ENCODE results near the gene CLOCK. TPM values are rescaled to one million over a fixed set of nuclear protein-coding genes. Genes with fewer than 3 reads are reported as not detected.

CLOCK gene
- total and polyA plus RNA-seq, 10 of the 15 experiments (the other 5 are each of a cell fraction or from before 2014, with no cell fraction given), result 2.8 to 11.7 (median 10.4) TPM

- TF ChIP-seq ASH2L (IDR thresholded peaks at IDR 0.05; ENCODE audit: borderline replicate concordance, low read depth), result no peak
Measured at GRCh38 chr4:55410431-55410830, 136.3 kb downstream of the CLOCK start (continued).

- no peaks in the 10 kb centered on the region for H3K4me1 ChIP-seq (ENCODE audit: control insufficient read depth, insufficient read depth, low read length)
- no TSS peak for BruUV-seq (replicated peaks)
- H3K79me2 ChIP-seq (ENCODE audit: control insufficient read depth, insufficient read depth, low read length), result peaks cover 67% of the 10 kb centered on the region
- H3K9me3 ChIP-seq (replicated peaks; ENCODE audit: control insufficient read depth, insufficient read depth, low read length), result no peaks in the 10 kb centered on the region
- in situ Hi-C loops (cut with MboI) (loop anchor here (10.0 to 25.0 kb wide), 2 partner anchors 325 to 453 kb away; partner anchors contain the start of gene EXOC1), intact Hi-C loops (cut with micrococcal nuclease; ENCODE audit: unreplicated experiment) (loop anchor here (1.0 to 10.0 kb wide), 4 partner anchors 145 to 895 kb away; no protein-coding TSS in a partner anchor)
- peaks cover 2 to 15% of the 10 kb centered on the region in 2 experiments; a peak in 3 of 4 replicates for H3K36me3 ChIP-seq (ENCODE audit: control insufficient read depth in 2 of 2, insufficient read depth in 2 of 2, low read length in 1 of 2)
- H3K9ac ChIP-seq (ENCODE audit: control insufficient read depth, insufficient read depth, low read length), result no peak overlapping the region
- H3K27ac ChIP-seq (ENCODE audit: control insufficient read depth, insufficient read depth), result no peak overlapping the region
- ChIA-PET POLR2A (interaction anchor here (0.6 to 1.4 kb wide), 6 partner anchors 11 to 142 kb away, joined by 3 to 10 read pairs (median 4); partner anchors contain the start of genes CLOCK and TMEM165), RAD21 (ENCODE audit: unreplicated experiment) (interaction anchor here (0.6 to 4.0 kb wide), 14 partner anchors 10 to 538 kb away, joined by 3 to 41 read pairs (median 3); partner anchors contain the start of genes CLOCK and TMEM165), CTCF (interaction anchor here (0.9 to 4.3 kb wide), 29 partner anchors 8 to 1427 kb away, joined by 3 to 75 read pairs (median 5); partner anchors contain the start of genes CLOCK, SRD5A3 and TMEM165), SMC1A (ENCODE audit: uncharacterized antibody, unreplicated experiment) (interaction anchor here (0.8 to 4.3 kb wide), 20 partner anchors 8 to 892 kb away, joined by 3 to 36 read pairs (median 5); partner anchors contain the start of gene SRD5A3)
- H4K20me1 ChIP-seq (ENCODE audit: control insufficient read depth, insufficient read depth), result peaks cover 3% of the 10 kb centered on the region; the same call in 1 of the 2 replicates
- no peak overlapping the region for H3K4me3 ChIP-seq
- WGBS (ENCODE audit: insufficient coverage, insufficient replicate concordance, low lambda C conversion rate, missing lambda C conversion rate), result 44% methylated on average over 10 of the region's 10 CpGs
- ATAC-seq (peak; percentile 93), DNase-seq (ENCODE audit: low read depth, low spot score) (peak; percentile 39), FAIRE-seq (peak; percentile 62)
- H2AFZ ChIP-seq (ENCODE audit: control insufficient read depth, low read depth, low read length), result no peak overlapping the region
- H3K4me2 ChIP-seq (ENCODE audit: control insufficient read depth, insufficient read depth), result peak overlapping the region; percentile 11; the same call in 1 of the 2 replicates
- H3K27me3 ChIP-seq (replicated peaks in 1 of 2; ENCODE audit: control insufficient read depth in 2 of 2, insufficient read depth in 2 of 2, low read length in 1 of 2), result no peaks in the 10 kb centered on the region
- TF ChIP-seq REST (IDR thresholded peaks at IDR 0.05; ENCODE audit: low read depth, low read length) (no peak), CBX5 (IDR thresholded peaks at IDR 0.05; ENCODE audit: low read depth) (0 out of 2 replicates have a peak, but pooled peaks have one; percentile 37), HDGF (IDR thresholded peaks at IDR 0.05) (no peak), CEBPZ (IDR thresholded peaks at IDR 0.05; ENCODE audit: low read depth, low read length) (no peak), ZNF207 (IDR thresholded peaks at IDR 0.05; ENCODE audit: borderline replicate concordance) (no peak), SMAD1 (IDR thresholded peaks at IDR 0.05; ENCODE audit: low read depth, partially characterized antibody) (no peak), BMI1 (IDR thresholded peaks at IDR 0.05; ENCODE audit: borderline replicate concordance) (no peak), SUPT20H (IDR thresholded peaks at IDR 0.05; ENCODE audit: borderline replicate concordance, control insufficient read depth, low read depth, low read length) (no peak), IKZF2 (IDR thresholded peaks at IDR 0.05) (peak; percentile 27 to 61; a peak in 2 of 4 replicates), RB1 (IDR thresholded peaks at IDR 0.05; ENCODE audit: borderline replicate concordance) (no peak), RFX5 (IDR thresholded peaks at IDR 0.05; ENCODE audit: low read depth, low read length) (no peak), ATF7 (IDR thresholded peaks at IDR 0.05; ENCODE audit: low read depth) (0 out of 2 replicates have a peak, but pooled peaks have one; percentile 12), IKZF1 (conservative IDR thresholded peaks at IDR 0.05) (peak; percentile 49), YY1 (IDR thresholded peaks at IDR 0.05; ENCODE audit: low read depth, low read length) (peak; percentile 88)
Measured at GRCh38 chr4:55409468-55410171, 137.1 kb downstream of the CLOCK start.
